Smooth muscle cell (in vitro differentiated cells): ENCODE data around the gene FOXP1. TPM values are rescaled to one million over a fixed set of nuclear protein-coding genes. Genes with fewer than 3 reads are reported as not detected.

Source experiments
- DNase-seq: peaks from one replicate; lab custom pipeline; 2025; ENCODE audit not compliant: unreplicated experiment; lab: John Stamatoyannopoulos, UW
- H2AFZ ChIP-seq: fragments of 200-600 bp; sonication (generic); 2 replicates; pipeline ENCODE4 v1.6.0; 2016; ENCODE audit warnings: antibody characterized with exemption, low read depth, mild to moderate bottlenecking
- H3F3A ChIP-seq: fragments of 200-600 bp; sonication (generic); 2 replicates; pipeline ENCODE4 v1.6.0; 2017; ENCODE audit warnings: antibody characterized with exemption, low read depth
- H3K27ac ChIP-seq: fragments of 200-600 bp; sonication (generic); 2 replicates; pipeline ENCODE4 v1.5.1; 2016; ENCODE audit warnings: low read depth, mild to moderate bottlenecking
- H3K27me3 ChIP-seq: fragments of 200-600 bp; sonication (generic); 2 replicates; pipeline ENCODE4 v1.6.1; 2016; ENCODE audit warnings: low read depth, mild to moderate bottlenecking
- H3K36me3 ChIP-seq: fragments of 200-600 bp; sonication (generic); 2 replicates; pipeline ENCODE4 v1.5.1; 2016; ENCODE audit warnings: low read depth
- H3K4me1 ChIP-seq: fragments of 200-600 bp; sonication (generic); 2 replicates; pipeline ENCODE4 v1.5.1; 2016; ENCODE audit warnings: low read depth
- H3K4me2 ChIP-seq: fragments of 200-600 bp; sonication (generic); 2 replicates; pipeline ENCODE4 v1.6.0; 2016; ENCODE audit warnings: mild to moderate bottlenecking
- H3K4me3 ChIP-seq: fragments of 200-600 bp; sonication (generic); 2 replicates; pipeline ENCODE4 v1.5.1; 2016; ENCODE audit warnings: mild to moderate bottlenecking
- H3K79me2 ChIP-seq: fragments of 200-600 bp; sonication (generic); 2 replicates; pipeline ENCODE4 v1.6.0; 2016; ENCODE audit warnings: low read depth, mild to moderate bottlenecking
- H3K9ac ChIP-seq: fragments of 200-600 bp; sonication (generic); 2 replicates; pipeline ENCODE4 v1.6.0; 2016; ENCODE audit warnings: low read depth
- H3K9me3 ChIP-seq: fragments of 200-600 bp; sonication (generic); replicated peaks from 2 replicates; pipeline ENCODE4 v1.5.1; 2016; ENCODE audit warnings: low read depth
- H4K20me1 ChIP-seq: fragments of 200-600 bp; sonication (generic); 2 replicates; pipeline ENCODE4 v1.6.0; 2016; ENCODE audit warnings: low read depth
- CTCF ChIP-seq: fragments of 200-600 bp; sonication (generic); IDR thresholded peaks from 2 replicates; pipeline ENCODE4 v1.5.1; 2017; ENCODE audit warnings: borderline replicate concordance, mild to moderate bottlenecking, antibody characterized with exemption; ENCODE audit not compliant: insufficient read depth, poor library complexity, severe bottlenecking
- WGBS: methylation state at CpG from one replicate; pipeline ENCODE4 v1.1.7; 2016; ENCODE audit warnings: low lambda C conversion rate; 5-methylcytosine and 5-hydroxymethylcytosine counted together
- polyA plus RNA-seq: library from polyadenylated mRNA; unstranded; fragments of >200 nt; fragmentation: Nextera tagmentation; extraction: Ambion mirVana; gene quantifications from 2 replicates; pipeline ENCODE4 v1.2.1, GENCODE V29; 2016
- total RNA-seq: library from RNA; depleted of rRNA; stranded (reverse); fragments of >200 nt; gene quantifications from 2 replicates; pipeline ENCODE4 v1.2.3, GENCODE V29; 2014

Gene FOXP1
- total and polyA plus RNA-seq, 2 experiments from 2014 or later = 40.9 to 68.0 TPM

- H3K79me2 ChIP-seq = no peaks in the 10 kb centered on the region
- no peak overlapping the region for H3K4me2 ChIP-seq
- 83% methylated on average over 7 of the region's 7 CpGs for WGBS
- H3F3A ChIP-seq = no peaks in the 10 kb centered on the region
- peaks cover under 1% of the 10 kb centered on the region for H3K4me1 ChIP-seq
- H3K9ac ChIP-seq = no peak overlapping the region
- no peak overlapping the region for H2AFZ ChIP-seq
- H3K27ac ChIP-seq = no peak overlapping the region
- no peaks in the 10 kb centered on the region for H3K27me3 ChIP-seq
- H3K9me3 ChIP-seq = no peaks in the 10 kb centered on the region
- no peaks in the 10 kb centered on the region for H4K20me1 ChIP-seq
- no peak overlapping the region for H3K4me3 ChIP-seq
- H3K36me3 ChIP-seq = no peaks in the 10 kb centered on the region
- TF ChIP-seq CTCF = no peak
- no peak for DNase-seq
Measured at GRCh38 chr3:71294919-71295318, 288.6 kb downstream of the FOXP1 start.

DNA sequence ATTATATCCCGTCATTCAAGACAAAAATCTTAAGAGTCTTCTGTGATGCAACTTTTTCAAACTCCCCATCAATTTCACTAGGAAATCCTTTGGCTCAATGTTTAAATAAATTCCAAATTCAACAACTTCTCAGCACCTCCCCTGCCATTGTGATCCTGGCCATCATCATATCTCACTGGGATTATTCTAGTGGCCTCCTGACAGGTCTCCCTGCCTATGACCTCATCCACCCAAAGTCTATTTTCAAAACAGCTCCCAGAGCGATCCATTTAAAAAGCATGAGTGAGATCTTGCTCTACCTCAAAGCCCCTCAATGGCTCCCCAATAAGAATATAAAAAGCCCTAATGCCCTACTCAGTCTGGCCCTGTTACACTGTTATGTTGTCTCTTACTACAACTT is 293.2 kb downstream of the FOXP1 start:
- no peak for DNase-seq
- H3K79me2 ChIP-seq = no peaks in the 10 kb centered on the region
- no peak overlapping the region for H2AFZ ChIP-seq

GRCh38 chr3:71288269-71288930 is 295.1 kb downstream of the FOXP1 start:
- H3K9ac ChIP-seq = no peak overlapping the region
- H3K36me3 ChIP-seq = no peaks in the 10 kb centered on the region
- no peaks in the 10 kb centered on the region for H3K9me3 ChIP-seq
- no peak for DNase-seq
- no peak for TF ChIP-seq CTCF
- no peaks in the 10 kb centered on the region for H3K27me3 ChIP-seq
- H3K4me3 ChIP-seq = no peak overlapping the region
- no peak overlapping the region for H3K4me2 ChIP-seq
- no peaks in the 10 kb centered on the region for H3F3A ChIP-seq
- 92% methylated on average over 4 of the region's 4 CpGs for whole genome bisulfite sequencing
- peaks cover 4% of the 10 kb centered on the region for H3K79me2 ChIP-seq
- H2AFZ ChIP-seq = no peak overlapping the region
- H3K27ac ChIP-seq = no peak overlapping the region
- H4K20me1 ChIP-seq = peaks cover 7% of the 10 kb centered on the region
- no peaks in the 10 kb centered on the region for H3K4me1 ChIP-seq

More for the DNA sequence above, 293.2 kb downstream of the FOXP1 start:
- no peaks in the 10 kb centered on the region for H3K27me3 ChIP-seq
- no peak for TF ChIP-seq CTCF
- H3K27ac ChIP-seq = no peak overlapping the region
- H3K4me2 ChIP-seq = no peak overlapping the region
- no peak overlapping the region for H3K4me3 ChIP-seq
- no peak overlapping the region for H3K9ac ChIP-seq
- WGBS = 95% methylated on average over 2 of the region's 2 CpGs
- no peaks in the 10 kb centered on the region for H4K20me1 ChIP-seq
- H3K36me3 ChIP-seq = no peaks in the 10 kb centered on the region
- no peaks in the 10 kb centered on the region for H3K4me1 ChIP-seq
- H3F3A ChIP-seq = no peaks in the 10 kb centered on the region
- no peaks in the 10 kb centered on the region for H3K9me3 ChIP-seq

DNA sequence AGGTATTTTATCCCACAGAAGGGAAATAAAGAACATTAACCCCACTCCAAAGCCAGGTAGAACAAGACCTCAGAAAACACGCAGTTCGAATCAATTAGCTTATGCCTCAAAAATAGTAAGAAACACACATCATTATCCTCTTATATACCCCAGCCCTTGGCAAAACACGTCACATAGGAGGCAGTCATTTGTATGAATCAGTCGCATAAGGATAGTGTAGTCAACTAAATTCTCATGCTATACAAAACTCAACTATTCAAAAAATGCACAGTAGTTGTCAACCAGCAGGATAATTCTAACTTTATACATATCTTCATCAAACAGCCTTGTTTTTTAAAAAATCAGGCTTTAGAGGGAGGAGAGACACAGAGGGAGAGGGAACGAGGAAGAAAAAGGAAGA is 298.4 kb downstream of the FOXP1 start:
- peaks cover 6% of the 10 kb centered on the region for H3K79me2 ChIP-seq
- no peaks in the 10 kb centered on the region for H3K9me3 ChIP-seq
- H3K9ac ChIP-seq = no peak overlapping the region
- 86% methylated on average over 5 of the region's 5 CpGs for WGBS
- no peaks in the 10 kb centered on the region for H3K27me3 ChIP-seq
- H3K36me3 ChIP-seq = no peaks in the 10 kb centered on the region
- H3F3A ChIP-seq = no peaks in the 10 kb centered on the region
- no peak overlapping the region for H3K4me2 ChIP-seq
- no peak overlapping the region for H3K4me3 ChIP-seq
- no peak for TF ChIP-seq CTCF
- H3K4me1 ChIP-seq = no peaks in the 10 kb centered on the region
- H2AFZ ChIP-seq = no peak overlapping the region
- DNase-seq = no peak
- H4K20me1 ChIP-seq = peaks cover 23% of the 10 kb centered on the region
- H3K27ac ChIP-seq = no peak overlapping the region
